CD14-positive monocyte (primary cell): Measurements from ENCODE around the gene PTPRN2. TPM values are rescaled to one million over a fixed set of nuclear protein-coding genes. Genes with fewer than 3 reads are reported as not detected.

Experiments used
- DNase-seq, 3 donors: peaks; one replicate each; pipeline ENCODE4 v3.0.0-alpha.2; 2011 to 2022
- H2AFZ ChIP-seq: 2 replicates; pipeline ENCODE4 v1.6.0; 2012; ENCODE audit warnings: mild to moderate bottlenecking, low read depth, low read length, inconsistent platforms; ENCODE audit not compliant: insufficient read depth, poor library complexity, severe bottlenecking
- H3K27ac ChIP-seq, 2 donors: 1 replicate in 1 of 2; 2 replicates in 1 of 2; pipeline ENCODE4 v1.5.1; 2012 to 2013; ENCODE audit warnings: low read length in 2 of 2, control low read depth in 1 of 2, inconsistent platforms in 1 of 2, low read depth in 1 of 2, mild to moderate bottlenecking in 1 of 2
- H3K27me3 ChIP-seq, 2 donors: one replicate each; pipeline versions ENCODE4 v1.6.0 to v1.6.1; 2011 to 2013; ENCODE audit warnings: low read length in 2 of 2; ENCODE audit not compliant: control insufficient read depth in 2 of 2, insufficient read depth in 2 of 2
- H3K36me3 ChIP-seq, 2 donors: replicated peaks in 1 of 2; 1 replicate in 1 of 2; 2 replicates in 1 of 2; pipeline versions ENCODE4 v1.5.1 to v1.6.1; 2012 to 2013; ENCODE audit warnings: low read length in 2 of 2, control low read depth in 1 of 2, inconsistent platforms in 1 of 2, mild to moderate bottlenecking in 1 of 2; ENCODE audit not compliant: insufficient read depth in 2 of 2, control insufficient read depth in 1 of 2
- H3K4me1 ChIP-seq, 2 donors: 1 replicate in 1 of 2; 2 replicates in 1 of 2; pipeline versions ENCODE4 v1.5.1 to v1.6.1; 2012 to 2013; ENCODE audit warnings: low read length in 2 of 2, control low read depth in 1 of 2, inconsistent platforms in 1 of 2, mild to moderate bottlenecking in 1 of 2, moderate library complexity in 1 of 2; ENCODE audit not compliant: insufficient read depth in 2 of 2, control insufficient read depth in 1 of 2
- H3K4me2 ChIP-seq: replicated peaks from 2 replicates; pipeline ENCODE3; 2012; ENCODE audit warnings: low read length, moderate library complexity, mild to moderate bottlenecking; ENCODE audit not compliant: poor library complexity, severe bottlenecking; ENCODE audit errors: extremely low read depth
- H3K4me3 ChIP-seq, 3 experiments: fragments of 200-600 bp in 1 of 3; sonication (generic) in 1 of 3; replicated peaks in 1 of 3; 1 replicate in 2 of 3; 2 replicates in 1 of 3; pipeline ENCODE4 v1.5.1; 2011 to 2013; ENCODE audit warnings: low read length in 3 of 3, mild to moderate bottlenecking in 3 of 3, control low read depth in 2 of 3, low read depth in 2 of 3, inconsistent platforms in 1 of 3, moderate library complexity in 1 of 3
- H3K79me2 ChIP-seq: 2 replicates; pipeline ENCODE4 v1.6.0; 2012; ENCODE audit warnings: mild to moderate bottlenecking, control low read depth, inconsistent platforms, low read length, moderate library complexity; ENCODE audit not compliant: insufficient read depth
- H3K9ac ChIP-seq: 2 replicates; pipeline ENCODE4 v1.6.0; 2017; ENCODE audit warnings: low read length, mild to moderate bottlenecking; ENCODE audit not compliant: insufficient read depth, poor library complexity, severe bottlenecking
- H3K9me3 ChIP-seq, 2 donors: replicated peaks in 1 of 2; 1 replicate in 1 of 2; 2 replicates in 1 of 2; pipeline versions ENCODE4 v1.5.1 to v1.6.1; 2012 to 2013; ENCODE audit warnings: low read length in 2 of 2, control low read depth in 1 of 2; ENCODE audit not compliant: control insufficient read depth in 1 of 2, insufficient read depth in 1 of 2
- H4K20me1 ChIP-seq: 2 replicates; pipeline ENCODE4 v1.6.0; 2012; ENCODE audit warnings: mild to moderate bottlenecking, low read length, control low read depth, moderate library complexity; ENCODE audit not compliant: insufficient read depth
- H3K27ac Mint-ChIP-seq, 7 donors: one replicate each; pipeline ENCODE4 v1.8.0; 2020; ENCODE audit warnings: mild to moderate bottlenecking in 7 of 7, mixed read lengths in 7 of 7, moderate library complexity in 6 of 7, inconsistent platforms in 2 of 7
- H3K27me3 Mint-ChIP-seq, 3 donors: one replicate each; pipeline ENCODE4 v1.8.0; 2021 to 2022; ENCODE audit warnings: low read depth in 3 of 3, mild to moderate bottlenecking in 3 of 3, mixed read lengths in 3 of 3, moderate library complexity in 3 of 3, inconsistent platforms in 1 of 3
- H3K36me3 Mint-ChIP-seq, 2 donors: one replicate each; pipeline ENCODE4 v1.8.0; 2020; ENCODE audit warnings: mixed read lengths in 2 of 2, inconsistent platforms in 1 of 2, mild to moderate bottlenecking in 1 of 2
- H3K4me1 Mint-ChIP-seq: one replicate; pipeline ENCODE4 v1.8.0; 2020; ENCODE audit warnings: mild to moderate bottlenecking, mixed read lengths
- H3K4me3 Mint-ChIP-seq, 2 donors: one replicate each; pipeline ENCODE4 v1.8.0; 2020; ENCODE audit warnings: mild to moderate bottlenecking in 2 of 2, mixed read lengths in 2 of 2, moderate library complexity in 1 of 2
- H3K9me3 Mint-ChIP-seq, 7 donors: one replicate each; pipeline ENCODE4 v1.8.0; 2020 to 2022; ENCODE audit warnings: mixed read lengths in 7 of 7, mild to moderate bottlenecking in 6 of 7, moderate library complexity in 6 of 7, inconsistent platforms in 2 of 7
- CTCF ChIP-seq: fragments of 200-600 bp; IDR thresholded peaks from one replicate; pipeline ENCODE4 v1.8.0; 2022; ENCODE audit warnings: antibody characterized with exemption, mild to moderate bottlenecking
- WGBS: methylation state at CpG from one replicate; pipeline ENCODE4 v1.1.5; 2013; ENCODE audit warnings: missing lambda C conversion rate; ENCODE audit not compliant: insufficient coverage; 5-methylcytosine and 5-hydroxymethylcytosine counted together
- intact Hi-C, 2 donors: fragments of 100-400 bp; cut with micrococcal nuclease; formaldehyde crosslinking; loops; one replicate each; pipeline versions ENCODE4 v1.15.0 to v1.15.1; 2023
- polyA plus RNA-seq, 3 donors: library from polyadenylated mRNA; depleted of rRNA in 1 of 3; unstranded in 2 of 3; stranded (reverse) in 1 of 3; fragments of 300-500 nt in 2 of 3; fragments of >200 nt in 1 of 3; fragmentation: Illumina TruSeq in 2 of 3; gene quantifications; 1 replicate in 2 of 3; 2 replicates in 1 of 3; pipeline ENCODE4 v1.2.3, GENCODE V29; 2012 to 2021

The PTPRN2 gene
- polyA plus RNA-seq, 3 donors = 0.25 to 1.4 (median 0.97) TPM

GRCh38 chr7:158123214-158123613 is 464.4 kb downstream of the PTPRN2 start:
- Histone ChIP-seq H3K79me2 (no peaks in the 10 kb centered on the region), H3K4me3 (no peak overlapping the region), H3K36me3 (no peaks in the 10 kb centered on the region), H3K4me2 (no peak overlapping the region), H3K9ac (no peak overlapping the region), H4K20me1 (no peaks in the 10 kb centered on the region), H2AFZ (no peak overlapping the region), H3K27me3 (no peaks in the 10 kb centered on the region), H3K9me3 (peaks cover 84 to 93% of the 10 kb centered on the region in 2 donors), H3K27ac (no peak overlapping the region), H3K4me1 (no peaks in the 10 kb centered on the region)
- Mint-ChIP-seq H3K36me3 (no peaks in the 10 kb centered on the region), H3K4me3 (no peak overlapping the region), H3K27me3 (no peaks in the 10 kb centered on the region), H3K9me3 (peaks cover 41 to 82% (median 69%) of the 10 kb centered on the region in 7 donors), H3K4me1 (no peaks in the 10 kb centered on the region), H3K27ac (no peak overlapping the region)
- no peak for TF ChIP-seq CTCF
- no peak for DNase-seq
- 97% methylated on average over 12 of the region's 20 CpGs for WGBS
- intact Hi-C loops = no loop called here

- Mint-ChIP-seq H3K27me3 (no peaks in the 10 kb centered on the region), H3K27ac (no peak overlapping the region), H3K4me1 (no peaks in the 10 kb centered on the region), H3K36me3 (no peaks in the 10 kb centered on the region), H3K9me3 (peaks cover 45 to 76% (median 63%) of the 10 kb centered on the region in 7 donors), H3K4me3 (no peak overlapping the region)
- Histone ChIP-seq H3K36me3 (no peaks in the 10 kb centered on the region), H3K9me3 (peaks cover 71 to 86% of the 10 kb centered on the region in 2 donors), H4K20me1 (no peaks in the 10 kb centered on the region), H3K27ac (no peak overlapping the region), H3K4me3 (no peak overlapping the region), H3K4me2 (no peak overlapping the region), H2AFZ (no peak overlapping the region), H3K9ac (no peak overlapping the region), H3K79me2 (no peaks in the 10 kb centered on the region), H3K27me3 (no peaks in the 10 kb centered on the region), H3K4me1 (no peaks in the 10 kb centered on the region)
- no peak for DNase-seq
- 83% methylated on average over 9 of the region's 11 CpGs for WGBS
- no peak for TF ChIP-seq CTCF
- intact Hi-C loops = no loop called here
Measured at GRCh38 chr7:158121441-158122045, 466.1 kb downstream of the PTPRN2 start.
